ENCODE measurements around the gene POLN.

GRCh38 chr4:2060611-2061185, 181.2 kb downstream of the POLN start:
- TF ChIP-seq CTCF (IDR thresholded peaks at IDR 0.05) = peak in 2 of 5 experiments; percentile 7 to 40
- TF ChIP-seq POLR2A (IDR thresholded peaks at IDR 0.05) = no peak
- TF ChIP-seq EP300 (IDR thresholded peaks at IDR 0.05; ENCODE audit: low read depth) = no peak

Measured in transverse colon (tissue), 3 donors.